Measurements from ENCODE around the gene TMEM45A.

Gene TMEM45A

GRCh38 chr3:100486808-100487207, 5.6 kb upstream of the TMEM45A start:
- DNase-seq: no peak

GRCh38 chr3:100489118-100489517, 3.3 kb upstream of the TMEM45A start:
- no peak for DNase-seq

DNA sequence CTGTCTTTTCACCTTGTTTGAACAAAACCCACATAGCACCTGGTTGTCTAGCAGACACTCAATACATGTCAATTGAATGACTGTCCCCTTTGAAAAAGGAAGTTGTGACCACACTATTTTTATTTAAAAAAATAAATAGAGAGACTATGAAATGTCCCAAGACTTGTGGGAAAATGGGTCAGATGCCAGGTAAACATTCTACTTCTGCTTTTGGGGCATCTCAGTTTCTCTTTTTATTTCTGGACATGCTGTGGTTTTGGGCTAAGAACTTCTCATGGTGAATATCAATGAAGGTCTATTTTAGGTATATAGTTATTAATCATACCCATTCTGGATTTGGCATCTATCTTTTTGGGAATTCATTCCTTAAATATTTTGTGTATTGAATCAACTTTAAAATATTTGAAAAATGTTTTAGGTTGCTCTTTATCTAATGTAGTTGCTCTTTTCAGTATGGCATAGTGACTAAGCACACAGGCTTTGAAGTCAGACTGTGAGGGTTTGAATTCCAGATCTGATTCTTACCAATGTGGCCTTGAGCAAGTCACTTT, 4.4 kb downstream of the TMEM45A start:
- DNase-seq: no peak

GRCh38 chr3:100499651-100500050, 7.2 kb downstream of the TMEM45A start:
- no peak for DNase-seq

DNA sequence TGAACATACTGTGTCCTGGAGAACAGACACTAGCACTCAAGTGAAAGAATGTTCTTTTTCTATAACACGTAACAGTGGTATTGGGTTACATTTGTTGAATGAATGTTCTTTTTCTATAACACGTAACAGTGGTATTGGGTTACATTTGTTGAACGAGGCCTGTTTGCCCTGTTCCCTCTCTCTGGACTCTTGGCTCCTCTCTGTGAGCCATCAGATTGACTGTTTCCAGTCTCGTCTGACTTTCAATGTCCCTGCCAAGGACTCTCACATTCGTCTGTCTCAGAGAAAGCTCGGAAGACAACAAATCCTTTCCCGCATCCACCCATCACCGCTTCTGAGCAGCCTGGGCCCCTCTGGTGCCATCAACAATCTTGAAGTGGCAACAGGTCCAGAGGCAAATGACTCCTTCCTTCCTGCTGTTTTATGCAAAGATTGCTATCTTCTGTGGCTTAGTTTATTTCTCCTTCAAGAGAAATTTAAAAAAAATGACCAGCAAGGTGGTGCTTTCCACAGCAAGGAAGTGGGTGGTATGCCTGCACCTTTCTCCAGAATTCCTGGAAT, 8.0 kb downstream of the TMEM45A start:
- no peak for DNase-seq

DNA sequence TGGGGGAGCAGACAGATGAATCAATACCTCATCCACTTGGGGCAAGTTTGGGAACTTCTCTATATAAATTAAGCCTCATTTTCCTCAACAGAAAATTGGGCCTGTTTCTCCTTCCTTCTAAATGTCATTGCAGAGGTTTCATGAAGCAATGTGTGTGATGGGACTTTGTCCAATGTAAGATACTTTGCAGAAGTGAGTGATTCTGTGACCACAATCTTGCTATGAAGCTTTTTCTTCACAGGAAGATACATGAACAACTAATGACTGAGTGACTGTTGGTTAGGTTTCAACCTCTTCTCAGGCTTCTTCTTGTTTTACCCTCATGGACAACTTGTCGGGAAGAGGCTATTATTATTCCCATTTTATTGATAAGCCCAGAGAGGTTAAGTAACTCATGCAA, 11.0 kb downstream of the TMEM45A start:
- DNase-seq: no peak

DNA sequence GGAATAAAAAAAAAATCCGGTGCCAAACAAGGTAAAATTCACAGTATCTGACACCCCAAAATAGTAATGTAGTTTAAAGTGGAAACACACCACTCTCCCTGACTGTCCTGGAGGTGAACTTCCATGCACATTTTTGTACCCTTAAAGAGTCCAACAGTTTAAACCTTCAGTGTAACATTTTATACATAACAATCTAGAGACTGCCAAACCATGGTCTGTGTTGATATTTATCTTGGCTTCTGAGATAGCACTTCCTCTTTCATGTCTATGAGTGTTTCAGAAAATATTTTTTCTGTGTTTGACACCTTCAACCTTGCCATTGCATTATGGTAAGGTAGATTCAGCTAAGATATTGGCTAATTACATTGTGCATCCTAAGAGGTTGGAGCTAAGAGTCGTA, 13.9 kb downstream of the TMEM45A start:
- no peak for DNase-seq

DNA sequence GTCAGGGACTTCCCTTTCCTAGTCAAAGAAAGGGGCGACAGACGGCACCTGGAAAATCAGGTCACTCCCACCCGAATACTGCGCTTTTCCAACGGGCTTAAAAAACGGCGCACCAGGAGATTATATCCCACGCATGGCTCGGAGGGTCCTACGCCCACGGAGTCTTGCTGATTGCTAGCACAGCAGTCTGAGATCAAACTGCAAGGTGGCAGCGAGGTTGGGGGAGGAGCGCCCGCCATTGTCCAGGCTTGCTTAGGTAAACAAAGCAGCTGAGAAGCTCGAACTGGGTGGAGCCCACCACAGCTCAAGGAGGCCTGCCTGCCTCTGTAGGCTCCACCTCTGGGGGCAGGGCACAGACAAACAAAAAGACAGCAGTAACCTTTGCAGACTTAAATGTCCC, 17.4 kb downstream of the TMEM45A start:
- peak in 1 of 2 experiments; percentile 14 for DNase-seq

DNA sequence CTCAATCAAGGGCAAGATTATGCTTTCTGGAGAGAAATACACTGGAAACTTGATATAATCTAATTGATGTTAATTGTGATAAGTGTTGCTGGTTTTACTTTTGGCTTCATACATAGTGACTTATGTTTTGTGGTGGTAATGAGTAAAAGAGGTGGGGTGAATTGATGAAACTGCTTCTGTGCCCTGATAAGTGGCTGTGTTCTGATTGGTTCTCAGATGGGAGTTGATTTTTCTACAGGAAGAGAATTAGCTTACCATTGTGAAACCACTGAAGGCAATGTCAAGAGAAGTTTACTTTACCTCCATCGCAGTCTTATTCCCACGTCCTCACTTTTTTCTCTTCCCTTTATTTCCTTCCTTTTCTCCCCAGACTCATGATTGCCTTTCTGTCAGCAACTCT, 23.8 kb downstream of the TMEM45A start:
- DNase-seq: no peak

GRCh38 chr3:100516838-100517237, 24.4 kb downstream of the TMEM45A start:
- DNase-seq: no peak

DNA sequence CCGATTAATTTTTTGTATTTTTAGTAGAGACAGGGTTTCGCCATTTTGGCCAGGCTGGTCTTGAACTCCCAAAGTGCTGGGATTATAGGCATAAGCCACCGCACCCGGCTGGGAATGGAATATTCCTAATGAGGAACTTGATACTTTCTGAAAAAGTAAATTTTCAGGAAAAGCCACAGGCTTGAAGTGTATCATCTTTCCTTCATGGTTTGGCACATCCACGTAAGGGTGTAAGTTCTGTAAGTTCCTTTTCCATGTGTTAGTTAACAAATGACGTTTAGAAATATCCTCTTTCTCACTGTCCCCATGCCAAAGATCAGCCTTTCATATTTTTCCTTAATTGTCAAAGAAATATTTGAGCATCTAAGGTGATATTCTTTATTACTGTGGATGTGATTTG, 24.9 kb downstream of the TMEM45A start:
- DNase-seq: no peak

GRCh38 chr3:100518244-100518643, 25.8 kb downstream of the TMEM45A start:
- no peak for DNase-seq

DNA sequence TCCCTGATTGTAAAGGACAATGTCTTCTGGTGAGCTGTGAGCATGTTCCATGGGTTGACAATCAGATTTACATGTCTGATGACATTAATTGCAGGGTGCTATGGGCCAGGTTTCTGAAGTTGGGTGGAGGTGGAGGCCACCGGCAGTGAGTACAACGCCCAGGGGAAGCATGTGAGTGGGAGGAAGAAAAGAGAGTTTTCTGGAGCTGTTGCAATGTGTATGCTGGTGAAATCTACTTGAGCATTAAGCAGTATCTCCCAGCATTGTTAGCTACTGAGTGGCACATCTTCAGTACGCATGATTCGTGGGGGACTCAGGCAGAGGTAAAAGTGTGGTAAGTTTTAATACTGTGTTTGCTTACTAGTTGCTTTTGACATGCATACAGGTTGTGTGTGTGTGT, 26.6 kb downstream of the TMEM45A start:
- no peak for DNase-seq

DNA sequence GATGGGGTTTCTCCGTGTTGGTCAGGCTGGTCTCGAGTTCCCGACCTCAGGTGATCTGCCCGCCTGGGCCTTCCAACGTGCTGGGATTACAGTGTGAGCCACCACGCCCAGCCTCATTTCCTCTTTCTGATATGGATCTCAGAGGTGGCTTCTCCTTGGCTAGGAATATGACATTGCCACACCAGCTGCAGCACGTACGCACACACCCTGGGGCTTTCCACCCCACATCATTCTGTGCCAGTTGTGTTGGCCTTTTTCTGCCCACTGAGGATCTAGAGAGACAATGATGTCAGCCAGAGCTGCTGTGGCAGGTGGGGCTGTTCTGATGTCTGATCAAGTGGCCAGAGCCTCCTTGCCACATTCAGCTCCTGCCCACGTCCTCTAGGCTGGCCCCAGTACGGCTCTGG, 29.0 kb downstream of the TMEM45A start:
- DNase-seq: no peak

DNA sequence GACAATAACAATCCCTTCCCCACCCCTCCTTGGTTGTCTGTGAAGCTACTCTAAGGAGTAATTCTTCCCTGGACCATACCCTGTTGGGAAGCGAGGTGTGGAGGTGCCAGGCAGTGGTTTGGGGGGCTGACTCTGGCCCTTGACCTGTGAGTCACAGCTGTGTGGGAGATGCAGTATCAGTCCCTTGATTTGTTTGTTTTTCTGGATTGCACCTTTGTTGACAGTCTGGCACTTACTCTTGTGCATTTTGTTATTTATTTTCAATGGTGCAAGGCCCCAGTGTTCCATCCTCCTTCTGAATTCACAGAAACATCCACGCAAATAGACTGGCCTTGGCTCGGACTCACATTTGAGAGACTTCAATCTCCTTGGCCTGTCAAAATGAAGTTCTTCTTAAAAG, 29.7 kb downstream of the TMEM45A start:
- no peak for DNase-seq

DNA sequence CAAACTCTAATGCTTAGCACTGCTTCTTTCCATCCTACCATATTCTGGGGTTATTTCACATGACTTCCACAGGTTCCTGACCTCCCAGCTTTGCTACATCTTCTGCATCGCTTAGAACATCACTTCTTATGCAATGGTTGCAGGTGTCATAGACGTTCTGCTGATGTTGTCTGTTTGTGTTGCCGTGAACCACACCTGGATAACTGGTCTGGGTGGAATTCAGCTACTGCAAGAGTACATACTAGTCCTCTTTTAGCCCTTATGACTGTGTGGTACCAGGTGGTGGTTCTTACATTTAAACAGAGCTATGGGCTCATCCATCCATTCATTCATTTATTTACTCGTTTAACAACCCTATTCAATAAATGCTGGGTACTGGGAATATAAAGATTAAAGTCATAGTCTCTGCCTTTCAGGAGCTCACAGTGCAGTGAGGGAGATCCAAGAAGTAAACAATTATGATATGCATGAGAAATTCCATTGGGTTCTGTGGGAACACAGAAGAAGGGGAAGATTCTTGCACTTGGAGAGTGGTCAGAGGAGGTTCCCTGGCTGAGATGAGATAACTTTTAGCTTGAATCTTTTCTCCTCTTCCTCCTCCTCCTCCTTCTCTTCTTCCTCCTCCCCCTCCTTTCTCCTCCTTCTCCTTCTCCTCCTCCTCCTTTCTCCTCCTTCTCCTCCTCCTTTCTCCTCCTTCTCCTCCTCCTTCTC, 30.8 kb downstream of the TMEM45A start:
- no peak for DNase-seq

DNA sequence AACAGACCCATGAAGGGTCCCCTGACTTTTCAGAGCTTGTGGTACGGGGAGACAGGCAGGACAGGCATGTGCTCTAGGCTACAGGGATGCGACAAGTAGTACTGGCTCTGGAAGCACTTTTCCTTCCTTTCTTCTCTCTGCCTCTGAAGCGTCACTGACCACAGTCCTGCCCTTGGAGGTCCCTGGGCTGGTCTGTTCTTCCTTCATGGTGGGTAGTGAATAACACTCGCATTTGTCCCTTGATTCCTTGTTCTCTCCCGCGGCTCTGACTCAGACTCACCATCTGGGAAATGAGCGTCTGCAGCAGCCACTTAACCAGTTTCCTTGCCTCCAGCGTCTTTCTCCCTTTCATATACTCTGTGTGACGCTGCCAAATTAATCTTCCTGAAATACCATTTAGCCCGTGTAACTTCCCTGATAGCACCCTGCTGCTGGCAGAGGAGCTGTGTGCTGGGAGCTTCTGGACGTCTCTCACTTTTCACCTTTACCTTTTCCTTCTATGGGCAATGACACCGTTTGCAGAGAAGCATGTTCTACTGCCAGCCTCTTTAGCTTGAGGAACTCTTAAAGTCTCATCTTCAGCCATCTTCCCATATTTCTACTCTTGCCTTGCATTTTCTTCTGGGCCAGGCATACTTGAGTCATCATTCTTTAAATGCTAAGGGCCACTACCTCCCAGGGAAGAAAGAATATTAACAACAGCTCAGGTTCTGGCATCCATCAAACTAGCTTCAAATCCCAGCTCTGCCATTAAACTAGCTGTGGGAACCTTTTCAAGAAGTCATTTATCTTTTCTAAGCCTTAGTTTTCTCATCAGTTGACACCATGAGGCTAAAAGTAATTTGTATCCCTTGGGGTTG, 33.6 kb downstream of the TMEM45A start:
- DNase-seq: no peak

DNA sequence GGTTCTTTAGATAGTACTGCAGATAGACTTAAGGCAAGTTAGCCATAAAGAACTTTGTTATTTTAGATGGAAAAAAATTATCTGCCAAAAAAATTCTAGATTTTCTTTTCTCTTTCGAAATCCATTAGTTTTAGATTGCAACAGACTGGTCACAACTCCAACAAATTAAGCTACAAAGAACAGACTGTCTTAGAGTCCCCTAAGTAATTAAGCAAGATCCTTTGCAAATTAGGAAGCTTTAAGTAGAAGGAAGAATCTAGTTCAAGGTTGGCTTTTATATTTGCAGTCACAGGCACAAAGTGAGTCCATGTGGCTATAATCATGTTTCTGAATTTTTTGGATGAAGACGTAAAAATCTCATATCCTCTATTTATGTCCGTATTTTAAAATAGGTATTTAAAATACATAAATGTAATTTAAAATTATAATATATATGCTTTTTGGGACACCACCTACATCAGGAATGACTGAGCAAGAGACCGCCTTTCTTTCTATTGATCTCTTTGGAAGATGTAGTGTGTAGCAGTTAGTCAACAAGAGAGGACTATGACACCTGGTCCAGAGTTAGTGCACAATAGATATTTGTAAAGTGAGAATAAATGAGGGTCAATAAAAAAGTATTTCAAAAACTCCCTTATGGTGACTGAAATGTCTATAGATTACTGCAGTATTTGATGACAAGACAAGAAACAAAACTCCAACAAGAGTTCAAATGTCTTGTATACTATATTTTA, 34.4 kb downstream of the TMEM45A start:
- DNase-seq: no peak

DNA sequence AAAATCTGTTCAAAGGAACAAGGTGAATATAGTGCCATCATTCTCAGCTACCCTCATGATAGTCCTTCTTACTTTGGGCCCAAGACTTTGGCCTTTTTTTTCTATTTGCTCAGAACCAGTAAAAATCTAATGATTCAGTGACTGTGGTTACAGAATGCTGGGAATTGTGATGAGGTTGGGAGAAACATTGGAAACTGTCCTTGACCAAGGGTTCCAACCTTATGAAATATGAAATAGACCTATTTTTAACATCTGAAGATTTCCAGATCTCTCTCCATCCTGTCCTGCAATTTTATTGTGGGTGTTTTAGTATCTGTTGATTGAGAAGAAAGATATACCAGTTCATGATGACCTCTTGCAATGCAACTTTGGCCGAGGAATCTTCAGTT, 34.9 kb downstream of the TMEM45A start:
- no peak for DNase-seq

DNA sequence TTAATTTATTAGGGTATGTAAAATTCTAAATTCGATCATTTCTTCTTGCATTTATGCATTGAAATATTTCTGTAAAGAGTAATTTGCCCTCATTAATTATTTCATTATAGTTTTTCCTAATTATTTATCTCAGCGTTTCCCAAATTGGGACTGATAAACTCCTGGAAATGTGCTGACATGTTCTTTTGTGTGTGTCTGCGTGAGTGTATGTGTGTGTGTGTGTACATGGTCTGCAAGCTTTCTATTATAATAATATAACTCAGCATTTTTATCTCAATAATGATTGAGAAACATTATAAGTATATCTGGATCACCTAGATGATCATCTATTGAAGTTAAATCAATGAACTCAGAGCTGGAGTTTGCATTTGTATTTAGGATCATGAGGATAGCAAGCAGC, 38.7 kb downstream of the TMEM45A start:
- DNase-seq: no peak

- DNase-seq: peak; percentile 33 to 43
These were observed 40.0 kb downstream of the TMEM45A start for GRCh38 chr3:100532411-100532810.

GRCh38 chr3:100533176-100533575, 40.8 kb downstream of the TMEM45A start:
- no peak for DNase-seq

DNA sequence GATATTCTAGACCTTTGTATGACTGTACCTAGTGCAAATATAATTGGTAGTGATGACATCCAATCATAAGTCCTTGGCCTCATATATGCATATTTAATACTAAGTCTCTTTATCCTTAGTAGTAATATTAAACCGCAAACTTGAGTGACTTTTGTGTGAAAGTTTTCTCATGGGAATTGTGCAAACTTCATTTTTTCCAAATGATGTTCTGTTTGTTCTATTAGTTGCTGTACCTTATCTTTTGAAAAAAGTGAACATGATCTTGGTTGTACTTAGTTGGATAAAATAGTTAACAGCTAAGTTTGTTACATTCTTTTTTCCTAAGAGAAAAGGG, 43.2 kb downstream of the TMEM45A start:
- DNase-seq: no peak

All from NCI-H526 (cell line).